GM12873 (cell line): ENCODE data around the gene ETV1.

Source experiments
- TF ChIP-seq, protein P1 (sequence below): IDR thresholded peaks from 2 replicates; pipeline ENCODE4 v1.5.1; 2012; ENCODE audit warnings: low read depth, mild to moderate bottlenecking, moderate library complexity, low read length, control low read depth; ENCODE audit not compliant: insufficient read depth; ENCODE audit errors: missing control alignments

The ETV1 gene

DNA sequence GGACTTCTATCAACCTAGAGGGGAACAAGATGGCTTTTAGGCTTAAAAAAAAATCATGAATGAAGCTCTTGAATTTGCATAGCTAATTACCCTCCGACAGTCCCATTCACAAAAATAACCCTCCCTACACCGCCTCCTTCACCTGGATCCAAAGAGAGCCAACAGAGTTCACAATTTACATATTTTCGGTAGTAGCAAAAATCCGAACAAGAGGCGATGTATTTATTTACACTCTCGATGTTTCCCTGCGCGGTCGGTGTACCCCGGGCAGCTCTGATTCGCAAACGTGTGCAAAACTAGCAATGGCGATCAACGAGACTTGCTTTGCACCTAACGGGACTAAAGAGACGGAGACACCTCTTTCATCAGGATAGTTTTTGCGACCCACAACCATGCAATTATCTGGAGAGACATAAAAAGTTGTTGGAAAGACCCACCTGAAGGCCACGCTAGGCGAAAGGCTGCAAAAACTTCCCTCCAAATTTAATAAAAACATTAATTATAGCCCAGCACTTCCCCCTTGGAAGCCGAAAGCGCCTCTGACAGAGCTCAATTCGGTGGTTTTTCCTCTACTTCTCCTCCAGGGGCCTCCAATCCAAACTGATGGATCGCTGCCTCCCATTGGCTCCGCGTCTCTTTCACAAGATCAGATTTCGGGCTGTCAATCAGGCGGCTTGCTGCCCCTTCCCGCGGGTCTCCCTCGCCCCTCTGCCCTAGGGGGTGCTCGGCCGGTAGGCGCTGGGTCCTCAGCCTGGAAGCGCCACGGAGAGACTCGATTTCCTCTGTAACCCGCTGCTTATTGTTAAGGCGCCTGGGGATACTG is at the start of gene ETV1:
Gene ETV1, minus strand, starts transcription at position 541 of the 823 bp plus-strand sequence. CDS start 614 bp downstream, outside the sequence.
- TF ChIP-seq, protein P1, sequence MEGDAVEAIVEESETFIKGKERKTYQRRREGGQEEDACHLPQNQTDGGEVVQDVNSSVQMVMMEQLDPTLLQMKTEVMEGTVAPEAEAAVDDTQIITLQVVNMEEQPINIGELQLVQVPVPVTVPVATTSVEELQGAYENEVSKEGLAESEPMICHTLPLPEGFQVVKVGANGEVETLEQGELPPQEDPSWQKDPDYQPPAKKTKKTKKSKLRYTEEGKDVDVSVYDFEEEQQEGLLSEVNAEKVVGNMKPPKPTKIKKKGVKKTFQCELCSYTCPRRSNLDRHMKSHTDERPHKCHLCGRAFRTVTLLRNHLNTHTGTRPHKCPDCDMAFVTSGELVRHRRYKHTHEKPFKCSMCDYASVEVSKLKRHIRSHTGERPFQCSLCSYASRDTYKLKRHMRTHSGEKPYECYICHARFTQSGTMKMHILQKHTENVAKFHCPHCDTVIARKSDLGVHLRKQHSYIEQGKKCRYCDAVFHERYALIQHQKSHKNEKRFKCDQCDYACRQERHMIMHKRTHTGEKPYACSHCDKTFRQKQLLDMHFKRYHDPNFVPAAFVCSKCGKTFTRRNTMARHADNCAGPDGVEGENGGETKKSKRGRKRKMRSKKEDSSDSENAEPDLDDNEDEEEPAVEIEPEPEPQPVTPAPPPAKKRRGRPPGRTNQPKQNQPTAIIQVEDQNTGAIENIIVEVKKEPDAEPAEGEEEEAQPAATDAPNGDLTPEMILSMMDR = no peak

DNA sequence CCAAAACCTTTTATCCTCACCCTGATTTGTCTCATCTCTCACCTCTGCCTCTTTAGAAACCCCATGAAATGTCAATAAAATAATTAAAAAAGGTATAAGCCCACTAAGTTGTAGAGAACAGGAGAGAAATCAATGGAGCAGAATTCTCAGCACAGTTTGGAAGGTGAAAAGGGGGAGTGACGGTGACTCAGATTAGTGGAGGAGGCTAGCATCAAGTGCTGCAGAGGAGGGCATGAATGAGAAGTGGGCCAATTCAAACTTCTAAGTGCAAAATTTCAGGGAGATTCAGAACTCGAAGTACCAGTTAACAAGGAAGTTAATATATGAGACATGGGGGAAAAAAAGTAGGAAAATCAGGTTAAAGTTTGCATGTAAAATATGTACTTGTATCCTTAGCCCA is 34.9 kb upstream of the ETV1 start:
- TF ChIP-seq, protein P1 = no peak

DNA sequence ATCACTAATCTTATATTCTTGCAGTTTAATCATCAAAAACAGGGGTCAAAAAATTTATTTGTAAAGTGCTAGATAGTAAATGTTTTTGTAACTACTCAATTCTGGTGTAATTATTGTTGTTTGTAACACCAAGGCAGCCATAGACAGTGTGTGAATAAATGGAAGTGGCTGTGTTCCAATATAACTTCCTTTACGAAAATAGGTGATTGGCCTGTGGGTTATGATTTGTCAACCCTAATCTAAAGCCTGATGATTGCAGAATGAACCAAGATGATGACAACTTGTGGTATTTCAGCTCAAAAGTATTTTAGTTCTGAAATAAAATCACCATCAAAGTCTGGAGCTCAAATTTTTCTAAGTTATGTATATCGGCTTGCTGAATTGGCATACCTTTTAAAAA is 34.4 kb upstream of the ETV1 start:
- TF ChIP-seq, protein P1 = no peak

DNA sequence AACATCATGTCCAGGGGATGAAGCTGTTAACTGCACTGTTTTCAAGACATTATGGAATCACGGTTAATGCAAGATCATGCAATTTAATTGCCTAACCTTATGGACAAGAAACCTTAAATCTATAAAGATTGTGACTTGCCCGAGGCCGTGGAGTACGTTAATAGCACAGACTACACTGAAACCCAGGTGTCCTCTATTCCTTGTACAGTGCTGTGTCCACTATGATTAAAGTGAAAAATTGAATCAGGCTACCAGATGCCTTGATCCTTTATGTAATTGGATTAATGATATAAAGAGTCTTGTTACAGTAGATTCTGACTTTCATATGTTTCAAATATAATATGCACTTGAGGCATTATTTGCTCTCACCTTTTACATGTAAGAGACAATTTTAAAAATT is 33.9 kb upstream of the ETV1 start:
- TF ChIP-seq, protein P1 = no peak

DNA sequence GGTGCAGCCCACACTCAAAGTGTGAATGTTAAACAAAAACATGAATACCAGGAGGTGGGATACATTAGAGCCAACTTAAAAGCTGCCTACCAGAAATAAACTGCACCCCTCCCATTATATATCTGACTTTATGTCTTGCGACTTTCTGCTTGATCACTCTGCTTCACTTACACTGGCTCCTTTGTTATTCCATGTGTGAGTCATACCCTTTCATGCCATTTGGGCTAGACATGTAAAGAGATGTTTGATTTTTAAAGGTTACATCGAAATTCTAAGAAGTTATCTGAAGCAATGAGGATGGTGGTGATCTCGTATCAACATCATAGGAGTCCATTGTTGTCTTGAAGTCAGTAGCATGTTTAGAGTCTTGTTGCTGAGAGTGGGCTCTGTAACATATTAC is 31.6 kb upstream of the ETV1 start:
- TF ChIP-seq, protein P1 = no peak

DNA sequence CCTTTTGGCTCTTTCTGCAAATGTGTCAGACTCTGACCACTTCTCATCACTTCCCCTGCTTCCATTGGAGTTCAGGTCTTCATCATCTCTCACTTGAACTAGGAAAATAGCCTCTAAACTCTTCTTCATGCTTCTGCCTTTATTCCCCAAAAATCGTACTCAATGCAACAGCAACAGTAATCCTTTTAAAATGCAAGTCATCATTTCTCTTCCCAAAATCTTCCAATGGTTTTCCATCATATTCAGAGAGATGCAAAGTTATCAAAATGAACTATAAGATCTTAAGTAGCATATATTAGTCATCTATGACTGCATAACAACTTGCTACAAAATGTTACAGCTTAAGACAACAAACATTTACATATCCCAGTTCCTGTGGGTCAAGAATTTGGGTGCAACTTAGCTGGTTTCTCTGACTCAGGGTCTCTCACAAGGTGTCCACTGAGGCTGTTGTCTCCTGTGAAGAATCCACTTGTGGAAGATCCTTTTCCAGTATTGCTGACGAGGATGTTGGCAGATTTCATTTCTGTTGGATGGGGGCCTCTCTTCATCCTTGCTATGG is 31.0 kb upstream of the ETV1 start:
- TF ChIP-seq, protein P1 = no peak

DNA sequence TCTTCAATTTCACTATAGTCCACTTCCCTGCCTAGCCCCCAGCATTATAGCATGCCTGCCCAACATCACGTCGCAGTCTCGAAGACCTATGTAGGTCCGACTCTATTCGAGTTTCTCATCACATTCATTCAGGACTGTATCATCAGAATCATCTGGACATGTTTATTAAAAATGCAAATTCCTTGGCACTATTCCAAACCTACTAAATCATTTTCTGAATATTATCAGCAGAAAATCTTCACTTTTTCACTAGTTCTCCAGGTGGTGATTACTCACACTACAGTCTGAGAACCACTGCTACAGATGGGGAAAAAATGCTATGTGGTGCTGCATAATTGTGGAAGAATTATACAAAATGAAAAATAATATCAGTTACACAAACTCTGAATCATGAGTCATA is 29.3 kb upstream of the ETV1 start:
- TF ChIP-seq, protein P1 = no peak
